Natural killer cell (primary cell): ENCODE data around the gene CDK3. TPM values are rescaled to one million over a fixed set of nuclear protein-coding genes. Genes with fewer than 3 reads are reported as not detected.

Experiments
- ATAC-seq, 3 donors: fragments of 150-1000 bp in 2 of 3; fragments of 200-7000 bp in 1 of 3; cut with Tn5 transposase; 1 replicate in 1 of 3; 2 replicates in 2 of 3; pipeline ENCODE4 v1.10.0; 2021; ENCODE audit warnings: mild to moderate bottlenecking in 2 of 3, moderate library complexity in 2 of 3
- DNase-seq, 2 donors: peaks; one replicate each; pipeline versions ENCODE4 v3.0.0 to v3.0.0-alpha.2; 2013 to 2021; ENCODE audit warnings: mixed read lengths in 1 of 2
- H3K27ac ChIP-seq: one replicate; pipeline ENCODE4 v1.5.1; 2013; ENCODE audit warnings: mild to moderate bottlenecking, low read length
- H3K27me3 ChIP-seq: one replicate; pipeline ENCODE4 v1.6.1; 2013; ENCODE audit warnings: low read length; ENCODE audit not compliant: control insufficient read depth, insufficient read depth
- H3K36me3 ChIP-seq: one replicate; pipeline ENCODE4 v1.6.1; 2013; ENCODE audit warnings: low read length; ENCODE audit not compliant: control insufficient read depth, insufficient read depth
- H3K4me1 ChIP-seq: one replicate; pipeline ENCODE4 v1.6.1; 2013; ENCODE audit warnings: low read length; ENCODE audit not compliant: control insufficient read depth, insufficient read depth
- H3K4me3 ChIP-seq: one replicate; pipeline ENCODE4 v1.5.1; 2013; ENCODE audit warnings: low read length
- H3K9me3 ChIP-seq: one replicate; pipeline ENCODE4 v1.6.1; 2013; ENCODE audit warnings: low read length; ENCODE audit not compliant: control insufficient read depth, insufficient read depth
- H3K27ac Mint-ChIP-seq, 2 donors: one replicate each; pipeline ENCODE4 v1.8.0; 2022; ENCODE audit warnings: mild to moderate bottlenecking in 2 of 2, mixed read lengths in 2 of 2, moderate library complexity in 1 of 2
- H3K27me3 Mint-ChIP-seq, 2 donors: one replicate each; pipeline ENCODE4 v1.8.0; 2022; ENCODE audit warnings: low read depth in 2 of 2, mixed read lengths in 2 of 2
- H3K36me3 Mint-ChIP-seq: one replicate; pipeline ENCODE4 v1.8.0; 2022; ENCODE audit warnings: mixed read lengths
- H3K4me1 Mint-ChIP-seq, 2 donors: one replicate each; pipeline ENCODE4 v1.8.0; 2022; ENCODE audit warnings: mixed read lengths in 2 of 2
- H3K4me3 Mint-ChIP-seq: one replicate; pipeline ENCODE4 v1.8.0; 2022; ENCODE audit warnings: mild to moderate bottlenecking, moderate library complexity, mixed read lengths
- H3K9me3 Mint-ChIP-seq, 2 donors: one replicate each; pipeline ENCODE4 v1.8.0; 2022; ENCODE audit warnings: mixed read lengths in 2 of 2
- CTCF ChIP-seq: fragments of 200-600 bp; IDR thresholded peaks from one replicate; pipeline ENCODE4 v1.8.0; 2022; ENCODE audit warnings: antibody characterized with exemption
- WGBS: methylation state at CpG from one replicate; pipeline ENCODE4 v1.1.7; 2013; ENCODE audit warnings: missing lambda C conversion rate; ENCODE audit not compliant: insufficient coverage; 5-methylcytosine and 5-hydroxymethylcytosine counted together
- intact Hi-C: fragments of 100-400 bp; cut with micrococcal nuclease; formaldehyde crosslinking; loops from one replicate; pipeline ENCODE4 v1.14.2; 2022
- total RNA-seq, 4 donors: library from RNA; stranded (reverse); fragments of 120-200 nt in 1 of 4; gene quantifications; one replicate each; pipeline versions ENCODE4 v1.2.3 to v1.2.4, GENCODE V29; 2013 to 2022

The CDK3 gene
- total RNA-seq, 3 donors from 2014 or later (not counting 1 experiment from before 2014, with no cell fraction given), result 5.5 to 13.6 (median 13.5) TPM

GRCh38 chr17:76014100-76014924, 13.7 kb downstream of the CDK3 start:
- Mint-ChIP-seq H3K27me3 (no peaks in the 10 kb centered on the region), H3K9me3 (no peaks in the 10 kb centered on the region), H3K27ac (peak overlapping the region in 1 of 2 donors; percentile 57), H3K4me1 (peaks cover 0 to 7% of the 10 kb centered on the region in 2 donors), H3K36me3 (no peaks in the 10 kb centered on the region), H3K4me3 (no peak overlapping the region)
- Histone ChIP-seq H3K36me3 (no peaks in the 10 kb centered on the region), H3K4me1 (peaks cover 8% of the 10 kb centered on the region), H3K27ac (no peak overlapping the region), H3K27me3 (no peaks in the 10 kb centered on the region), H3K4me3 (no peak overlapping the region), H3K9me3 (no peaks in the 10 kb centered on the region)
- WGBS, result 30% methylated on average over 19 of the region's 19 CpGs
- intact Hi-C loops, result loop anchor here (1.0 kb wide), 1 partner anchor 285 kb away; no protein-coding TSS in a partner anchor
- peak; percentile 97 for TF ChIP-seq CTCF
- ATAC-seq (peak; percentile 86 to 99 (median 98)), DNase-seq (peak; percentile 61 to 89)

DNA sequence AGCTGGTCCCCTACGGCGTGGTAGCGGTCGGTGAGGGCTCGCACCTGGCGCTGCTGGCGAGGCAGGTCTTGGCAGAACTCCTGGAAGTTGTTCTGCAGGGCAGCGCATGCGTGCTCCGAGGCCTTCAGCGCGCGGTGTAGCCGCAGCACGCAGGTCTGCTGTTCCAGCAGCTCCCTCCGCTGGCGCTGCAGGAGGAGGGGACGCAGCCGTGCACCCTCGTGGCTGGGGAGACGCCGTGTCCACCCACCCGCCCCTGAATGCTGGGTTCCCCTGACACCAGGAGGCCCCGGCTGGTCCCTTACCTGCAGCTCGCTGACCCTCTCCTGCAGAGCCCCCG, 14.2 kb downstream of the CDK3 start:
- Mint-ChIP-seq H3K27me3 (no peaks in the 10 kb centered on the region), H3K27ac (no peak overlapping the region), H3K9me3 (no peaks in the 10 kb centered on the region), H3K4me1 (peaks cover 0 to 9% of the 10 kb centered on the region in 2 donors), H3K36me3 (no peaks in the 10 kb centered on the region), H3K4me3 (no peak overlapping the region)
- Histone ChIP-seq H3K36me3 (no peaks in the 10 kb centered on the region), H3K9me3 (no peaks in the 10 kb centered on the region), H3K27me3 (no peaks in the 10 kb centered on the region), H3K4me3 (no peak overlapping the region), H3K27ac (no peak overlapping the region), H3K4me1 (peaks cover 8% of the 10 kb centered on the region)
- no peak for DNase-seq
- WGBS, result 86% methylated on average over 26 of the region's 26 CpGs
- intact Hi-C loops, result loop anchor here (1.0 kb wide), 1 partner anchor 284 kb away; no protein-coding TSS in a partner anchor
- no peak for ATAC-seq
- TF ChIP-seq CTCF, result no peak

- no peak overlapping the region for H3K27ac Mint-ChIP-seq
- H3K27me3 Mint-ChIP-seq, result no peaks in the 10 kb centered on the region
- WGBS, result 90% methylated on average over 21 of the region's 21 CpGs
- Histone ChIP-seq H3K27me3 (no peaks in the 10 kb centered on the region), H3K4me1 (peaks cover 8% of the 10 kb centered on the region), H3K9me3 (no peaks in the 10 kb centered on the region), H3K4me3 (no peak overlapping the region), H3K36me3 (no peaks in the 10 kb centered on the region), H3K27ac (no peak overlapping the region)
- no peak for DNase-seq
- peaks cover 0 to 13% of the 10 kb centered on the region in 2 donors for H3K4me1 Mint-ChIP-seq
- no peaks in the 10 kb centered on the region for H3K9me3 Mint-ChIP-seq
- ATAC-seq, result no peak
- H3K4me3 Mint-ChIP-seq, result no peak overlapping the region
- intact Hi-C loops, result no loop called here
- no peak for TF ChIP-seq CTCF
- no peaks in the 10 kb centered on the region for H3K36me3 Mint-ChIP-seq
Measured at GRCh38 chr17:76017481-76018339, 17.1 kb downstream of the CDK3 start.
